WTC11 (cell line): ENCODE measurements around the gene SH3GL2.

Source experiments
- ATF6 ChIP-seq: sonication (generic); formaldehyde crosslinking; IDR thresholded peaks from 2 replicates; pipeline ENCODE4 v1.8.1; 2023; ENCODE audit warnings: mild to moderate bottlenecking, missing genetic modification reagents
- CTCF ChIP-seq: fragments of 200-600 bp; IDR thresholded peaks from 2 replicates; pipeline ENCODE4 v1.8.0; 2022; ENCODE audit warnings: antibody characterized with exemption
- MAX ChIP-seq: sonication (generic); formaldehyde crosslinking; IDR thresholded peaks from 2 replicates; pipeline ENCODE4 v1.8.0; 2022; ENCODE audit warnings: mild to moderate bottlenecking, missing genetic modification reagents
- USF2 ChIP-seq: sonication (generic); formaldehyde crosslinking; IDR thresholded peaks from 2 replicates; pipeline ENCODE4 v1.8.1; 2023; ENCODE audit warnings: mild to moderate bottlenecking, missing genetic modification reagents, moderate library complexity

- no peak for TF ChIP-seq USF2 (CRISPR knock-in tag)
- no peak for TF ChIP-seq CTCF
- no peak for TF ChIP-seq MAX
- no peak for TF ChIP-seq ATF6 (CRISPR knock-in tag)
Observed at GRCh38 chr9:17810317-17810716, 231.5 kb downstream of the SH3GL2 start.
